ENCODE measurements around the gene CDC25B.
A peak's percentile ranks its signal among the peaks of the same experiment; 100 is the strongest.

CDC25B gene

DNA sequence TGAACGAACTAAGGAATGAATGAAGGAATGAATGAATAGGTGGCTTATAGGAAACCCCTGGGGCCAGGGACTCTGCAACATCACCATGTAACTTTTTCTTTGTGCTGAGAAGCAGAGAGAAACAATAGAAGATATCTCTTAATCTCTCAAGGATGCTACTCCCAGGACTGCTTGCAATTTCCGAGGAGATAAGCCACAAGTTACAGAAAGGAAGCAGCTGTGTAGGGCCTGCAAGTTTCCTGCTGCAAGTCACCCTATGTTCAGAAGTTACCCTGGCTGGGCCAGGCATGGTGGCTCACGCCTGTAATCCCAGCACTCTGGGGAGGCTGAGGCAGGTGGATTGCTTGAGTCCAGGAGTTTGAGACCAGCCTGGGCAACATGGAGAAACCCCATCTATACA is 43.2 kb downstream of the CDC25B start:
- TF ChIP-seq REST (IDR thresholded peaks at IDR 0.05; ENCODE audit: insufficient read depth in 1 of 2, low read depth in 2 of 2, low read length in 2 of 2) (no peak), SIN3A (IDR thresholded peaks at IDR 0.05; ENCODE audit: borderline replicate concordance, insufficient read depth, low read length) (no peak), FOXP2 (optimal IDR thresholded peaks at IDR 0.05; ENCODE audit: borderline replicate concordance, extremely low read depth, extremely low read length, insufficient read depth) (no peak), TAF1 (IDR thresholded peaks at IDR 0.05; ENCODE audit: borderline replicate concordance, insufficient read depth, low read length) (no peak), POLR2AphosphoS5 (IDR thresholded peaks at IDR 0.05; ENCODE audit: low read depth, low read length) (no peak)

DNA sequence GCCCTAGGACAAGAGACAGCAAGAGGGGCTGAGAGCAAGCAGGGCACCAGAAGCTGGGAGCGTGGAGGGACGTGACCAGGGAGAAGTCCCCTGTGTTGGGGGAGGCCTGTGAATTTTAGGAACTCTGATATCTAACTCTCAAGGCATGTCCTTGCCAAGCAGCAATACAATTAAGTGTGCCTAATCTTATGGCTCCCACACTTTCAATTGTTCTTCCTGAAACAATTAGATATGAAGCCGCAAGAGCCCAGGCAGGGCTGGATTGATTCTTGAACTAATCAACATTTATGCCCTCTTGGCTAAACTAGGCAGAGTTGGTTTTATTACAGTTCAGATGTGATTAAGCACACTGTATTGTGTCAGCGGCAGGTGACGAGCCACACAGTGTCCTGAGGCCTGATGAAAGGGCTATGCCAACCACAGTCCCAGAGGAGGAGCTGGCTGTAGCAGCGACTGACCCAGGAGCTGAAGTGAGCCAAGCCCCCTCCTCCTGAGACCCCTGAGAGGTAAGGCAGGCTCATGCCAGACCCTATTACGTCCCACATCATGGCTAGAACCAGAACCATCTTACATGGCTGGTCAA is 46.3 kb downstream of the CDC25B start:
- TF ChIP-seq FOXP2 (optimal IDR thresholded peaks at IDR 0.05; ENCODE audit: borderline replicate concordance, extremely low read depth, extremely low read length, insufficient read depth) = no peak
- no peak for TF ChIP-seq POLR2AphosphoS5 (IDR thresholded peaks at IDR 0.05; ENCODE audit: low read depth, low read length)
- no peak for TF ChIP-seq REST (IDR thresholded peaks at IDR 0.05; ENCODE audit: insufficient read depth in 1 of 2, low read depth in 2 of 2, low read length in 2 of 2)
- TF ChIP-seq TAF1 (IDR thresholded peaks at IDR 0.05; ENCODE audit: borderline replicate concordance, insufficient read depth, low read length) = no peak
- TF ChIP-seq SIN3A (IDR thresholded peaks at IDR 0.05; ENCODE audit: borderline replicate concordance, insufficient read depth, low read length) = no peak

- no peak for TF ChIP-seq TAF1 (IDR thresholded peaks at IDR 0.05; ENCODE audit: borderline replicate concordance, insufficient read depth, low read length)
Observed at GRCh38 chr20:3843490-3843889, 47.4 kb downstream of the CDC25B start.

DNA sequence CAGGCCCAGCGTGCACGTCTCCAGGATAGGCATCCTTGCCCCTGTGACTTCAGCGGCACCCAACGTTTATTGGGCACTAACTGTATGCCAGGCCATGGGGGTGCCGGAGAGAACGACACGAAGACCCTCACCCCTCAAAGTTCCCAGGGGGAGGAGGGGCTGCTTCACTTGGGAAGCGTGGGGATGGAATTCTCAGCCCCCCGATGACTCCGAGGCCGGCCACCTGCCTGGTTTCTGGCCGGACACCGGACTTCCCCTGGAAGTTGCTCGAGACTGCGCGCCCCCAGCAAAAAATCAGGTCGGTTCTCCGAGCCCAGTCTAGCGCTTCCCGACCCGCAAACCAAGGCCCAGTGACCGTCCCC is 50.2 kb downstream of the CDC25B start:
- TF ChIP-seq SIN3A (IDR thresholded peaks at IDR 0.05; ENCODE audit: borderline replicate concordance, insufficient read depth, low read length) (no peak; the same call in 1 of the 2 replicates), REST (IDR thresholded peaks at IDR 0.05; ENCODE audit: insufficient read depth in 1 of 2, low read depth in 2 of 2, low read length in 2 of 2) (0 out of 4 replicates have a peak, but pooled peaks of 1 of the 2 experiments have one; percentile 7)

DNA sequence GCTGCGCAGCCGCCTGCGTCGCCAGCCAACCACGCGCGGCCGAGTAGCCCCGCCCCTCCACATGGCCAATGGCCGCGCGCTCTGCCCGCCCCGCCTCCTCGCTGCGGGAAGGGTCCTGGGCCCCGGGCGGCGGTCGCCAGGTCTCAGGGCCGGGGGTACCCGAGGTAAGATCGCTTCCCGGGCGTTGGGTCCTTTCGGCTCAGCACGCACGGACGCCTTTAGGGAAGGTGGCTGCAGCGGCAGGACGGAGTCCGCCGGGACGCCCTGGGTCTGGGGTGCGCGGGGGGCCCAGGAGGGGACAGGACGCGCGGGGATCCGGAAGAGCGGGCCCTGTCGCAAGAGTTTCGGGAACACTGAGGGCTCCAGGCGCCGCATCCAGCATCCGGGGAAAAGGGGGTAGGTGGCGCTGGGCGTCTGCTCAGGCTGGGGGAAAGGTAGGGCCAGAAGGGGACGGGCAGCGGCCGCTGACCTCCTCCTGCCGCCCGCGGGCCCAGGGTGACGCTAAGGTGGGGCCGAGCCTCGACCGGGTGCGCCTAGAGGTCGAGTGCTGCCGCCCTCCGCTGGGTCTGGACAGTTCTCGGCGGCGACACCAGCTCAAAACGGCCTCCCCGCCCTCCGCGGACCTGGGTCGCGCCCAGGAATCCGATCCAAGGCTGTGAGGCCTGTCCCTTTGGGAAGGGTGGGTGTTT is 50.8 kb downstream of the CDC25B start, which contains the start of gene MAVS:
TSS of gene MAVS (plus strand) at position 95 of the 689 bp plus-strand sequence. CDS start 7,791 bp downstream, outside the sequence.
- TF ChIP-seq SIN3A (IDR thresholded peaks at IDR 0.05; ENCODE audit: borderline replicate concordance, insufficient read depth, low read length) (no peak; the same call in 1 of the 2 replicates), REST (IDR thresholded peaks at IDR 0.05; ENCODE audit: insufficient read depth in 1 of 2, low read depth in 2 of 2, low read length in 2 of 2) (peak; percentile 0 to 41; a peak in 1 of 4 replicates), POLR2AphosphoS5 (IDR thresholded peaks at IDR 0.05; ENCODE audit: low read depth, low read length) (peak; percentile 82; the same call in 1 of the 2 replicates), FOXP2 (optimal IDR thresholded peaks at IDR 0.05; ENCODE audit: borderline replicate concordance, extremely low read depth, extremely low read length, insufficient read depth) (peak; percentile 32), TAF1 (IDR thresholded peaks at IDR 0.05; ENCODE audit: borderline replicate concordance, insufficient read depth, low read length) (peak; percentile 93)
